Heart left ventricle (tissue), 13 donors: ENCODE measurements around the gene LHCGR.

ENCODE experiments used
- CTCF ChIP-seq, 12 donors: fragments of 200-600 bp; sonication (generic) in 4 of 12; IDR thresholded peaks; one replicate each; pipeline versions ENCODE4 v1.5.0 to v1.8.0; 2018 to 2022; ENCODE audit warnings: antibody characterized with exemption in 12 of 12, mild to moderate bottlenecking in 5 of 12
- POLR2A ChIP-seq, 2 donors: fragments of 450-650 bp; IDR thresholded peaks; one replicate each; pipeline ENCODE4 v1.6.1; 2017; ENCODE audit warnings: antibody characterized with exemption in 2 of 2, mild to moderate bottlenecking in 2 of 2, moderate library complexity in 2 of 2
- donor health status: ischemic (EF 13 %, LVEDD 7.1; RV severe dilation, severe dysfunction).
- donor health status: DM: no; HTN: yes; CAD: no.
- donor health status: DM: no; HTN: no; CAD: no.
- donor health status: ischemic (EF 25% LVEDD 6.9; RV normal size, moderate dysfunction).
- donor health status: ischemic (EF 25% LVEDD 5.7; RV mildly dilated, moderate dysfunction).
- donor health status: ischemic (EF 35%, LVEDD 5.7; RV mildly dilated, moderate dysfunction).
- donor health status: nonischemic (EF 11% LVEDD 7.7; RV severe dilation, severe dysfunction).
- donor health status: DM: yes; HTN: yes; CAD: no.
- donor health status: PGD.
- donor health status: ischemic (EF 29% LVEDD 5.4; RV normal size, mild dysfunction).
- donor health status: nonischemic (EF 23%, LVEDD 6.1; RV moderate dilation, normal function).

DNA sequence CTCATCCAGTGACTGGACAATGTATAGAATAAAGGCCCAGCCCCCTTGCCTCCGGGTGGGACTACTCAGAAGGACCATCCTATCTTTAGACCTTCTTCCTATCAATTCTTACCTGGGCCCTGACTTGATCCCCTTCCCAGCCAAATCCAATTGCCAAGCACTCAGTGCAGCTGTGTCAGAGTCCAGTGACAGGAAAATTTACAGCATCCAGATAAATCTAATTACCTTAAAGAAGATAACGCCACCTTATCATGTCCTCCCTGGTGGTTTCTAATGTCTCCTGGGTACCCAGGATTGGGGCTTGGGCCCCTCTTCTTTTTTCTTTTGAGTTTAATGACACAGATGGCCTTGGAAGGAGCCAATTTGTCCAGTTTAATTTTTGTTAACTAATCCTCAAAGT lies 19.3 kb downstream of the LHCGR start:
- TF ChIP-seq CTCF (IDR thresholded peaks at IDR 0.05) (no peak), POLR2A (IDR thresholded peaks at IDR 0.05) (no peak)
